Mammary epithelial cell (primary cell): ENCODE results near the gene ILF3.

ENCODE experiments used
- EZH2 ChIP-seq: IDR thresholded peaks from 2 replicates; pipeline ENCODE4 v1.6.1; 2012; ENCODE audit warnings: low read length, inconsistent platforms, borderline replicate concordance
- TF ChIP-seq, protein P1 (sequence below), 2 donors: IDR thresholded peaks in 1 of 2; conservative IDR thresholded peaks in 1 of 2; 2 replicates each; pipeline ENCODE4 v1.5.1; 2011 to 2012; ENCODE audit warnings: inconsistent platforms in 2 of 2, low read length in 2 of 2, mild to moderate bottlenecking in 2 of 2, control low read depth in 1 of 2, low read depth in 1 of 2; ENCODE audit not compliant: insufficient read depth in 1 of 2; ENCODE audit errors: extremely low read depth in 1 of 2

DNA sequence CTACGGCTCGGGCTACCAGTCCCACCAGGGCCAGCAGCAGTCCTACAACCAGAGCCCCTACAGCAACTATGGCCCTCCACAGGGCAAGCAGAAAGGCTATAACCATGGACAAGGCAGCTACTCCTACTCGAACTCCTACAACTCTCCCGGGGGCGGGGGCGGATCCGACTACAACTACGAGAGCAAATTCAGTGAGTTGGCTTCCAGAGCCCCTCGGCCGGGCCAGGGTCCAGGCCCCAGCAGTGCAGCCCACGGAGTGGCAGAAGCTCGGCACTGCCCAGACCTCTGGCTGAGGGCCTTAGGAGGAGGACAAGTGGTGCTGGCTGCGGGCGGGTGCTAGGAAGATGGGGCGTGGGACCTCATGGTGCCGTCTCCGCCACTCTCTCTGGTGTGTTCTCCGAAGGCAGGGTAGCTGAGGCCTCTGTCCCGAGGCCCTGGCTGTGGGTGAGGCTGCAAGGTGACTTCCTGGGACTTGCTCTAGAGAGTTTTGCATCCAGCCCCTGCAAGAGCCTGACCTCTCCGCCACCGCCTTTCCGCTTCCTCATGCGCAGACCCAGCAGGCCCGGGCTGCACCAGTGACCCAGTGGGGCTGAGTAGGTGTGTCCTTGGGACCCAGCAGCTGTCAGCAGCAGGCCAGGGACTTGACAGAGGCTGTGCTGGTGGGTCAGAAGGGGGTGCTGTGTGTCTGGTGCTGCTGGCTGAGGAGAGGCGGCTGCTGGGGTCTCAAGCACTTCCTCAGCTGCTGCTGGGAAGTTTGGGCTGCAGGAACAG lies 33.6 kb downstream of the ILF3 start:
- TF ChIP-seq, protein P1, sequence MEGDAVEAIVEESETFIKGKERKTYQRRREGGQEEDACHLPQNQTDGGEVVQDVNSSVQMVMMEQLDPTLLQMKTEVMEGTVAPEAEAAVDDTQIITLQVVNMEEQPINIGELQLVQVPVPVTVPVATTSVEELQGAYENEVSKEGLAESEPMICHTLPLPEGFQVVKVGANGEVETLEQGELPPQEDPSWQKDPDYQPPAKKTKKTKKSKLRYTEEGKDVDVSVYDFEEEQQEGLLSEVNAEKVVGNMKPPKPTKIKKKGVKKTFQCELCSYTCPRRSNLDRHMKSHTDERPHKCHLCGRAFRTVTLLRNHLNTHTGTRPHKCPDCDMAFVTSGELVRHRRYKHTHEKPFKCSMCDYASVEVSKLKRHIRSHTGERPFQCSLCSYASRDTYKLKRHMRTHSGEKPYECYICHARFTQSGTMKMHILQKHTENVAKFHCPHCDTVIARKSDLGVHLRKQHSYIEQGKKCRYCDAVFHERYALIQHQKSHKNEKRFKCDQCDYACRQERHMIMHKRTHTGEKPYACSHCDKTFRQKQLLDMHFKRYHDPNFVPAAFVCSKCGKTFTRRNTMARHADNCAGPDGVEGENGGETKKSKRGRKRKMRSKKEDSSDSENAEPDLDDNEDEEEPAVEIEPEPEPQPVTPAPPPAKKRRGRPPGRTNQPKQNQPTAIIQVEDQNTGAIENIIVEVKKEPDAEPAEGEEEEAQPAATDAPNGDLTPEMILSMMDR (conservative IDR thresholded peaks at IDR 0.05 in 1 of 2, IDR thresholded peaks at IDR 0.05 in 1 of 2; ENCODE audit: extremely low read depth in 1 of 2, insufficient read depth in 1 of 2, low read depth in 1 of 2, low read length in 2 of 2): no peak
- TF ChIP-seq EZH2: no peak
